Measurements from ENCODE around the gene SMIM43.

DNA sequence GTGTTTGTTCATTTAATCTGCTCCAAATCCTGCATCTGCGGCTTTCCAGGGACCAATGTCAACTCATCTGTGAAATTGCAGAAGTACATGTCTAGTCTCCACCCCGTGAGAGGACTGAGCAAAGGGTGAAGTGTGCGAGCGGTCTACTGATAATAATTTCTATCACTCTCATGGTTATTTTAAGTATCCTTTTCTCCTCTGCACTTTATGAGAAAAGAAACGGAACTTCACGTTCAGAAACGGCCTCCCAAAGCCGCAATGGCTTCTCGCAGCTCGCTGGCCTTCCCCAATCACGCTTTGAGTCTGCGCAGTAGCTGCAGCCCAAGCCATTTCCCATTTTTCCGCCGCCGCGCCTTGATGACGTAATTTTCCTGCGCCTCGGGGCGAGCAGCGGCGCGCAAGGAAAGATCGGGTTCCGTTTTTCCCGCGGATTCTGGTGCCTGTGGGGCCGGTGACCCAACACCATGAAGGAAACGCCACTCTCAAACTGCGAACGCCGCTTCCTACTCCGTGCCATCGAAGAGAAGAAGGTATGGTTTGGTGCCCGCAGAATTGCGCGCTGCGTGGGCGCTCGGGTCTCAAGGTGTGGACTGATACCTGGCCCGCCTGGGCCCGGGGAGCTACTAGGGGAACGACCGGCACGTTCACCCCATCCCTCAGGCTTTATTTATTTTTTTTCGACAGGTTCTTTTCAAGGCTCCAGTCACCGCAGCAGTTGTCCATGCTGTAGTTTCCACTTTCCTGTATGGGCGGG, 36.2 kb upstream of the SMIM43 start, which contains the start of gene EXOSC9:
- TF ChIP-seq, protein P1, sequence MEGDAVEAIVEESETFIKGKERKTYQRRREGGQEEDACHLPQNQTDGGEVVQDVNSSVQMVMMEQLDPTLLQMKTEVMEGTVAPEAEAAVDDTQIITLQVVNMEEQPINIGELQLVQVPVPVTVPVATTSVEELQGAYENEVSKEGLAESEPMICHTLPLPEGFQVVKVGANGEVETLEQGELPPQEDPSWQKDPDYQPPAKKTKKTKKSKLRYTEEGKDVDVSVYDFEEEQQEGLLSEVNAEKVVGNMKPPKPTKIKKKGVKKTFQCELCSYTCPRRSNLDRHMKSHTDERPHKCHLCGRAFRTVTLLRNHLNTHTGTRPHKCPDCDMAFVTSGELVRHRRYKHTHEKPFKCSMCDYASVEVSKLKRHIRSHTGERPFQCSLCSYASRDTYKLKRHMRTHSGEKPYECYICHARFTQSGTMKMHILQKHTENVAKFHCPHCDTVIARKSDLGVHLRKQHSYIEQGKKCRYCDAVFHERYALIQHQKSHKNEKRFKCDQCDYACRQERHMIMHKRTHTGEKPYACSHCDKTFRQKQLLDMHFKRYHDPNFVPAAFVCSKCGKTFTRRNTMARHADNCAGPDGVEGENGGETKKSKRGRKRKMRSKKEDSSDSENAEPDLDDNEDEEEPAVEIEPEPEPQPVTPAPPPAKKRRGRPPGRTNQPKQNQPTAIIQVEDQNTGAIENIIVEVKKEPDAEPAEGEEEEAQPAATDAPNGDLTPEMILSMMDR (optimal IDR thresholded peaks at IDR 0.05 in 1 of 3, IDR thresholded peaks at IDR 0.05 in 1 of 3, conservative IDR thresholded peaks at IDR 0.05 in 1 of 3; ENCODE audit: extremely low read depth in 1 of 3, insufficient read depth in 2 of 3, low read length in 3 of 3): no peak
- TF ChIP-seq EZH2 (IDR thresholded peaks at IDR 0.05; ENCODE audit: low read length): no peak

Measured in keratinocyte (primary cell).